ENCODE results near the gene NSF. TPM values are rescaled to one million over a fixed set of nuclear protein-coding genes. Genes with fewer than 3 reads are reported as not detected.
"Not testable (repeated sequence)": the region's sequence is repeated elsewhere in the genome, so short reads cannot be mapped to it uniquely, and the experiment has no call there.

Gene NSF
- total RNA-seq, 2 experiments from 2014 or later = 35.3 to 42.5 TPM

DNA sequence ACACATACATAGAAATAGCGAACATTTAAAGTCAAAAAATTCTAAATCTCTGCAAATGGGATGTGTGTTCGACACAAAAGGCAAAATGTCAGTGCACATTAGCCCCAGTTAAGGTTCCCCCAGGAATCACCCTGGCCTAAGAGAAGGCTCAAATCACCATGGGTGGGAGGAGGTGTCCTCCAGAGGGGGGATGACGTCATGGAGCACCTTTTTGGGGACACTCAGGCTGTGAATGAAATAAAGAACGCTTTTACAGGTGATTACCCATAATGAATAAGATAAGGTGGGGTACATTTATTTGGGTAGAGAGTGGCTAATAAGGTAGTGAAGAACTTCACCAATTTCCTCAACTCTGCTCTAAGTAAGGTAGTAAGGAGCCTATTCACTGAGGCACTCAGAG is 201.6 kb downstream of the NSF start:
- no peak for DNase-seq (ENCODE audit: low spot score)
- Histone ChIP-seq H3K9me2 (ENCODE audit: insufficient read depth, low read length) (no peaks in the 10 kb centered on the region), H3K27ac (ENCODE audit: low read depth, low read length, poor library complexity, severe bottlenecking) (no peak overlapping the region), H3K4me1 (ENCODE audit: insufficient read depth, low read length, poor library complexity, severe bottlenecking) (no peaks in the 10 kb centered on the region), H2AFZ (ENCODE audit: low read length) (no peak overlapping the region), H3K4me2 (ENCODE audit: low read length) (no peak overlapping the region), H3K79me2 (ENCODE audit: insufficient read depth, low read depth, low read length) (no peaks in the 10 kb centered on the region), H3K9me3 (ENCODE audit: low read length) (no peaks in the 10 kb centered on the region), H4K20me1 (ENCODE audit: insufficient read depth, low read length) (no peaks in the 10 kb centered on the region), H3K4me3 (ENCODE audit: low read depth, low read length, poor library complexity, severe bottlenecking) (no peak overlapping the region), H3K36me3 (ENCODE audit: insufficient read depth, low read length) (no peaks in the 10 kb centered on the region)
- intact Hi-C loops (cut with micrococcal nuclease; ENCODE audit: unreplicated experiment) = no loop called here
- POLR2A ChIA-PET = no interaction called here
- TF ChIP-seq EZH2phosphoT487 (IDR thresholded peaks at IDR 0.05; ENCODE audit: borderline replicate concordance, low read depth, low read length) = no peak
- TF ChIP-seq, protein P1, sequence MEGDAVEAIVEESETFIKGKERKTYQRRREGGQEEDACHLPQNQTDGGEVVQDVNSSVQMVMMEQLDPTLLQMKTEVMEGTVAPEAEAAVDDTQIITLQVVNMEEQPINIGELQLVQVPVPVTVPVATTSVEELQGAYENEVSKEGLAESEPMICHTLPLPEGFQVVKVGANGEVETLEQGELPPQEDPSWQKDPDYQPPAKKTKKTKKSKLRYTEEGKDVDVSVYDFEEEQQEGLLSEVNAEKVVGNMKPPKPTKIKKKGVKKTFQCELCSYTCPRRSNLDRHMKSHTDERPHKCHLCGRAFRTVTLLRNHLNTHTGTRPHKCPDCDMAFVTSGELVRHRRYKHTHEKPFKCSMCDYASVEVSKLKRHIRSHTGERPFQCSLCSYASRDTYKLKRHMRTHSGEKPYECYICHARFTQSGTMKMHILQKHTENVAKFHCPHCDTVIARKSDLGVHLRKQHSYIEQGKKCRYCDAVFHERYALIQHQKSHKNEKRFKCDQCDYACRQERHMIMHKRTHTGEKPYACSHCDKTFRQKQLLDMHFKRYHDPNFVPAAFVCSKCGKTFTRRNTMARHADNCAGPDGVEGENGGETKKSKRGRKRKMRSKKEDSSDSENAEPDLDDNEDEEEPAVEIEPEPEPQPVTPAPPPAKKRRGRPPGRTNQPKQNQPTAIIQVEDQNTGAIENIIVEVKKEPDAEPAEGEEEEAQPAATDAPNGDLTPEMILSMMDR (conservative IDR thresholded peaks at IDR 0.05; ENCODE audit: low read length) = no peak
- CTCF ChIA-PET (ENCODE audit: unreplicated experiment) = no interaction called here
- BruUV-seq (replicated peaks) = no TSS peak

DNA sequence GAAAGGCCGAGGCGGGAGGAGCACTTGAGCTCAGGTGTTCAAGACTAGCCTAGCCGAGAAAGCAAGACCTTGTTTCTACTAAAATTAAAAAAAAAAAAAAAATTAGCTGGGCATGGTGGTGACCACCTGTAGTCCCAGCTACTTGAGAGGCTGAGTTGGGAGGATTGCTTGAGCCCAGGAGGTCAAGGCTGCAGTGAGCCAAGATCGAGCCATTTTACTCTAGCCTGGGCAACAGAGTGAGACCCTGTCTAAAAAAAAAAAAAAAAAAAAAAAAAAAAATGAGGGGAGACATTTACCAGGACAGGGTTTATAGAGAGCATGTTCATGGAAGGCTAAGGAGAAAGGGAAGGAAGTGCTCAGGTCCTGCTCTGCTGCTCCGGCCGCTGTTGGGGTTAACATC is 202.6 kb downstream of the NSF start:
- CTCF ChIA-PET (ENCODE audit: unreplicated experiment); POLR2A ChIA-PET: not testable (repeated sequence)

GRCh38 chr17:46793541-46793940 is 203.1 kb downstream of the NSF start:
- Histone ChIP-seq H2AFZ (ENCODE audit: low read length) (no peak overlapping the region), H3K4me2 (ENCODE audit: low read length) (no peak overlapping the region), H3K4me1 (ENCODE audit: insufficient read depth, low read length, poor library complexity, severe bottlenecking) (no peaks in the 10 kb centered on the region), H3K27ac (ENCODE audit: low read depth, low read length, poor library complexity, severe bottlenecking) (no peak overlapping the region), H3K9me2 (ENCODE audit: insufficient read depth, low read length) (no peaks in the 10 kb centered on the region), H3K36me3 (ENCODE audit: insufficient read depth, low read length) (no peaks in the 10 kb centered on the region), H3K4me3 (ENCODE audit: low read depth, low read length, poor library complexity, severe bottlenecking) (no peak overlapping the region), H3K79me2 (ENCODE audit: insufficient read depth, low read depth, low read length) (no peaks in the 10 kb centered on the region), H3K9me3 (ENCODE audit: low read length) (no peaks in the 10 kb centered on the region), H4K20me1 (ENCODE audit: insufficient read depth, low read length) (no peaks in the 10 kb centered on the region)
- POLR2A ChIA-PET = no interaction called here
- intact Hi-C loops (cut with micrococcal nuclease; ENCODE audit: unreplicated experiment) = no loop called here
- DNase-seq (ENCODE audit: low spot score) = no peak
- no TSS peak for BruUV-seq (replicated peaks)
- TF ChIP-seq, protein P1 (conservative IDR thresholded peaks at IDR 0.05; ENCODE audit: low read length) = no peak
- no peak for TF ChIP-seq EZH2phosphoT487 (IDR thresholded peaks at IDR 0.05; ENCODE audit: borderline replicate concordance, low read depth, low read length)
- CTCF ChIA-PET (ENCODE audit: unreplicated experiment) = no interaction called here

More for the DNA sequence above, 202.6 kb downstream of the NSF start:
- intact Hi-C loops (cut with micrococcal nuclease; ENCODE audit: unreplicated experiment); H3K79me2 ChIP-seq (ENCODE audit: insufficient read depth, low read depth, low read length); H2AFZ ChIP-seq (ENCODE audit: low read length); H3K36me3 ChIP-seq (ENCODE audit: insufficient read depth, low read length); H4K20me1 ChIP-seq (ENCODE audit: insufficient read depth, low read length); H3K27ac ChIP-seq (ENCODE audit: low read depth, low read length, poor library complexity, severe bottlenecking); H3K4me3 ChIP-seq (ENCODE audit: low read depth, low read length, poor library complexity, severe bottlenecking); H3K4me1 ChIP-seq (ENCODE audit: insufficient read depth, low read length, poor library complexity, severe bottlenecking); BruUV-seq (replicated peaks); H3K9me2 ChIP-seq (ENCODE audit: insufficient read depth, low read length); H3K4me2 ChIP-seq (ENCODE audit: low read length); H3K9me3 ChIP-seq (ENCODE audit: low read length); DNase-seq (ENCODE audit: low spot score): not testable (repeated sequence)
